GM12872 (cell line): Measurements from ENCODE around the gene PLEKHG4.

Source experiments
- CTCF ChIP-seq: IDR thresholded peaks from 3 replicates; pipeline ENCODE4 v1.5.1; 2011; ENCODE audit warnings: low read depth, mild to moderate bottlenecking, low read length, moderate library complexity; ENCODE audit not compliant: insufficient read depth

PLEKHG4 gene

GRCh38 chr16:67235816-67236562 lies 43.3 kb upstream of the PLEKHG4 start:
- TF ChIP-seq CTCF = no peak

- TF ChIP-seq CTCF = no peak
These were observed 42.6 kb upstream of the PLEKHG4 start for GRCh38 chr16:67236563-67237395.

GRCh38 chr16:67237396-67238277 lies 41.7 kb upstream of the PLEKHG4 start:
- no peak for TF ChIP-seq CTCF

GRCh38 chr16:67238278-67238575 lies 41.1 kb upstream of the PLEKHG4 start:
- TF ChIP-seq CTCF = no peak

GRCh38 chr16:67238806-67239470 lies 40.4 kb upstream of the PLEKHG4 start:
- TF ChIP-seq CTCF = no peak

GRCh38 chr16:67240506-67240905 lies 38.8 kb upstream of the PLEKHG4 start:
- no peak for TF ChIP-seq CTCF
